Measurements from ENCODE around the gene UQCRQ.

Gene UQCRQ

DNA sequence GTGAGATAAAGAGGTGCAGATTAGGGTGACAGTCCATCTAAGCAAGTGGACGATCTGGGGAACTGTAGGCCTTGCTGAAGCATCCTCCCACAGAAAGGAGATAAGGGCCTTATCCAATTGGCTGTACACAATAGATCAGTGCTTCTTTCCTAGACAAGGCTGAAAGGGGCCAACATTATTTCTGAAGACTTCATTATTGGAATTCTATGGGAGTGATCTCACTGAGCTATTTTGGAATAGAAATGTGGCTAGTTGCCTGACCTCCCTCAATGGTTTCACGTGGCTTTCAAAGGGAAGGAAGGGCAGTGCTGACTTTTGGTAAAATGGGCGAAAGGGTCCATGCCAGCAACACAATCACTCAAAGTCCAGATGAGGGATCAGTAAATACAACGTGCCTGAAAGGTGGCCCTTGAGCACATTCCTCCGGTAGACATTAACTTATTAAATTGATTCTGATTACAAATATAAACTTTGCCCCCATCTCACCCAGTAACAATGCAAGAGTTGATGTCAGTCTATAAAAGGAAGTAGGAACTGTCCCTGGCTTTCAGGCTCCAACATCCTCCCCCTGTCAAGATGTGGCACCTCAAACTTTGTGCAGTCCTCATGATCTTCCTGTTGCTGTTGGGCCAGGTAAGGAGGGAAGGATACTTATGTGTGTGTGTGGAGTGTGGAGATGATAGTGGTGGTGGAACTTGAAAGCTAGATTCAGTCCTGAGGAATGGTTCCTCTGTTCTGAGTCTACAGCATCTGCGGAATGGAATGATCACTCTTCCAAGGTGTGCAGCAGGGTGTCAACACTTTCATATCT is 6.9 kb downstream of the UQCRQ start, which contains the start of gene LEAP2:
Gene LEAP2 (plus strand): TSS at position 550 of the 811 bp plus-strand sequence. CDS start 27 bp downstream, at position 577.
- H3K4me3 ChIP-seq (ENCODE audit: low read depth in 1 of 2, low read length in 2 of 2) = no peak within 1 kb of the TSS
- H3K9me3 ChIP-seq (ENCODE audit: control insufficient read depth in 1 of 2, low read length in 2 of 2) = no peaks in the 10 kb centered on the region
- H3K4me1 ChIP-seq (ENCODE audit: control insufficient read depth in 1 of 2, insufficient read depth in 2 of 2, low read length in 2 of 2) = peaks cover 0 to 11% of the 10 kb centered on the region in 2 donors
- H3K36me3 ChIP-seq (ENCODE audit: control insufficient read depth in 1 of 2, insufficient read depth in 2 of 2, low read length in 2 of 2) = peaks cover 30 to 35% of the 10 kb centered on the region in 2 donors
- peak within 1 kb of the TSS; percentile 39 for H3K27ac ChIP-seq (ENCODE audit: low read length)
- no peaks in the 10 kb centered on the region for H3K27me3 ChIP-seq (ENCODE audit: low read depth, low read length)

DNA sequence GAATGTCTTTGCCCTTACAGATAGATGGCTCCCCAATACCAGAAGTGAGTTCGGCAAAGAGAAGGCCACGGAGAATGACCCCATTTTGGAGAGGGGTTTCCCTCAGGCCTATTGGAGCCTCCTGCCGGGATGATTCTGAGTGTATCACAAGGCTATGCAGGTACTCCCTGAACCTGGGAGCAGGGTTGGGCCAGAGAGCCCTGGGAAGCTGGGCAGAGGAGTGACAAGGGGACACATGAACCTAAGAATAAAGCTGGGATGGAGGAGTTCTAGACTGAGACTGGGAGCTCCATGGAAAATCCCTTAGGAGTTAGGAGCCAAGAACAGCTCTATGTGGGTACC is 7.5 kb downstream of the UQCRQ start:
- peak overlapping the region; percentile 39 for H3K27ac ChIP-seq (ENCODE audit: low read length)
- peaks cover 32 to 33% of the 10 kb centered on the region in 2 donors for H3K36me3 ChIP-seq (ENCODE audit: control insufficient read depth in 1 of 2, insufficient read depth in 2 of 2, low read length in 2 of 2)
- peaks cover 0 to 11% of the 10 kb centered on the region in 2 donors for H3K4me1 ChIP-seq (ENCODE audit: control insufficient read depth in 1 of 2, insufficient read depth in 2 of 2, low read length in 2 of 2)
- H3K9me3 ChIP-seq (ENCODE audit: control insufficient read depth in 1 of 2, low read length in 2 of 2) = no peaks in the 10 kb centered on the region
- no peaks in the 10 kb centered on the region for H3K27me3 ChIP-seq (ENCODE audit: low read depth, low read length)
- H3K4me3 ChIP-seq (ENCODE audit: low read depth in 1 of 2, low read length in 2 of 2) = no peak overlapping the region

DNA sequence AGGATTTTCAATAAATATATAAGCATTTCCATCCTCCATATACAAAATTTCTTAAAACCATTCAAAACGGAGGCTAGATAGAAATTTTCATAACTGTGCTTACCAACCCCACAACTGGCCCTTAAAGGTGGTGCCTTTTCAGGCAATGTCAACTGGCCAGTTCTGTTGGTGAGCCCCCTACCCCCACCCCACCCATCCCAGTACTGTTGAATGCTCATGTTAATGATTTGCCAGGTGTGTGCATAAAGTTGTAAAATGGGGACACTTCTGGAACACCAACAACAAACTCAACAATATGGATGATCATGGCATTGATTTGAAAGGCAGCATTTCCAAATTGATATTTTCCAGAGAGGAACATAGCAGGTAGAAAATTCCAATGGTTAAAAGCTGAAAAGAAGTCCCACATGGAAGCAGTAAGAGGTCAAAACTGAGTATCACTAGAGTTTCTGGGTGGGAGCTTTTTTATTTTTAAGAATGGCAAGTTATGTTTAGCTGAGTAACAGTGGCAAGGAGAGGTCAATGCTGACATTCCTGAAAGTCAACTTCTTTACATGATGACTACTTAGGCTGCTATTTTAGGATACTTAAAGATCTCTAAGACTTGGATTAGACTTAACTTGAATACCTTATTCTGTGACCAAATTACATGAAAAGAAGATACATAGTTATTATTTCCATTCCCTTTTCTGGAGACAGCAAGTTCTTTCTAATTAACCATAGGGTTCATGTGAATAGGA is 9.7 kb downstream of the UQCRQ start:
- Histone ChIP-seq H3K4me3 (ENCODE audit: low read depth in 1 of 2, low read length in 2 of 2) (no peak overlapping the region), H3K27me3 (ENCODE audit: low read depth, low read length) (no peaks in the 10 kb centered on the region), H3K9me3 (ENCODE audit: control insufficient read depth in 1 of 2, low read length in 2 of 2) (no peaks in the 10 kb centered on the region), H3K27ac (ENCODE audit: low read length) (no peak overlapping the region), H3K4me1 (ENCODE audit: control insufficient read depth in 1 of 2, insufficient read depth in 2 of 2, low read length in 2 of 2) (peaks cover 0 to 11% of the 10 kb centered on the region in 2 donors), H3K36me3 (ENCODE audit: control insufficient read depth in 1 of 2, insufficient read depth in 2 of 2, low read length in 2 of 2) (peaks cover 34 to 41% of the 10 kb centered on the region in 2 donors)

DNA sequence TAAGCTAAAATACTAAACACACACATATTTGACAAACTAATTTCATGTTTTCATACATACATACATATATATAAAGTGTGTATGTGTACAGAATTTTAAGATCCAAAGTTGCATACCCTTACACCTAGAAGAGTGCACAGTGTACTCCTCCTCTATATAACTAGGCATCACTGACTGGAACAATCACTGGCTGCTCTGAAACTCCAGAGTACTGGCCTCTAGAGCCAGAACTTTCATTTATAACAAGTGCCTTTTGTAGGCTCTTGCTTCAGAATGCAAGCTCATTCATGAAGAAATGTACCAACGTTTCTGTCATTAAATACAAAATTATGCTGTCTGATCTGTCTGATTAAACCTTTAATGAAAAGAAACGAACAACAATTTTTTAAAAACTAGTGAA is 11.0 kb downstream of the UQCRQ start:
- peaks cover 0 to 11% of the 10 kb centered on the region in 2 donors for H3K4me1 ChIP-seq (ENCODE audit: control insufficient read depth in 1 of 2, insufficient read depth in 2 of 2, low read length in 2 of 2)
- peaks cover 42 to 45% of the 10 kb centered on the region in 2 donors for H3K36me3 ChIP-seq (ENCODE audit: control insufficient read depth in 1 of 2, insufficient read depth in 2 of 2, low read length in 2 of 2)
- H3K27me3 ChIP-seq (ENCODE audit: low read depth, low read length) = no peaks in the 10 kb centered on the region
- no peak overlapping the region for H3K4me3 ChIP-seq (ENCODE audit: low read depth in 1 of 2, low read length in 2 of 2)
- no peaks in the 10 kb centered on the region for H3K9me3 ChIP-seq (ENCODE audit: control insufficient read depth in 1 of 2, low read length in 2 of 2)
- no peak overlapping the region for H3K27ac ChIP-seq (ENCODE audit: low read length)

DNA sequence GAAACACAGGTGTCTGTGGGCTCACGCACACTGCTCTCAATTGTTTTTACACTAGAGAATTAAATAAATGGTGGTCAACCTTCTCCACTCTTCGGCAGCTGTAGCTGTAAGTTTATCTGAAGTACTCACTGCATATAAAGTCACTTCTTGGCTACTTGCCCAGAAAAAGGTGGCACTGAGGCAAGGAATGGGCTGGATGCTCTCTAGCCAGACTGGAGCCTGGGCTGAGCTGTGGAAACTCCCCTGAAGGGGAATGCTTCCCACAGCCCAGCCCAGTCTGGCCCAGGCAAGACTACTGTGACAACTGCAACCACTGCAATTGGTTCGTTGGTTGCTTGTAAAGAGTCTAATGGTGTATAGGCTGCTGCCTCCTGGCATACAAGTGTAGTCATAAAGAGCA is 11.5 kb downstream of the UQCRQ start:
- H3K27me3 ChIP-seq (ENCODE audit: low read depth, low read length) = no peaks in the 10 kb centered on the region
- no peak overlapping the region for H3K4me3 ChIP-seq (ENCODE audit: low read depth in 1 of 2, low read length in 2 of 2)
- peaks cover 0 to 11% of the 10 kb centered on the region in 2 donors for H3K4me1 ChIP-seq (ENCODE audit: control insufficient read depth in 1 of 2, insufficient read depth in 2 of 2, low read length in 2 of 2)
- H3K36me3 ChIP-seq (ENCODE audit: control insufficient read depth in 1 of 2, insufficient read depth in 2 of 2, low read length in 2 of 2) = peaks cover 42 to 49% of the 10 kb centered on the region in 2 donors
- no peaks in the 10 kb centered on the region for H3K9me3 ChIP-seq (ENCODE audit: control insufficient read depth in 1 of 2, low read length in 2 of 2)
- H3K27ac ChIP-seq (ENCODE audit: low read length) = no peak overlapping the region

DNA sequence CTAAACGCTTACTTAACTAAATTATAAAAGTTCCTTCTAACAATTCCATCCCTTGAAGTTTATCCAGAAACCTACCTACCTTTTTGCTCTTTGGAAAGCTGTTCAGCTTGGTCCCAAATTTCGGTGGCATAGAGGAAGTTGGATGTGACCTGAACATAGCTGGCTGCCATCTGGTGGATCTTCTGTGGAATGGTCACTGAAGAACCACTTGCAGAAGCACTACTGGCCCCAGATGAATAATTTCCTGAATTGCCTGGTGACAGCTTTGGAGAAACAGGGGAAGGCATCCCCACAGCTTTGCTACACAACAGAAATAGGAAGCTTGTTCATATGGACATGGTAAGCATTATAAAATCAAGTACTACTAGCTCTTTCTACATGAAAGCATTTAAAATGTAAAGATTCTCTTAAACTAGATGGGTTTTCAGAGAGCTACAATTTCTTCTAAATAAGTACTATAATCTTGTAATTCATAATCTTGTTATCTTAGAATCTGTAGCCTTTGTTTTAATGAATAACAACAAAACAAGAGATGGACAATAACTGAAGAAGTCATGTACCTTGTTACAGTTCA is 16.9 kb downstream of the UQCRQ start:
- H3K9me3 ChIP-seq (ENCODE audit: control insufficient read depth in 1 of 2, low read length in 2 of 2) = no peaks in the 10 kb centered on the region
- H3K27ac ChIP-seq (ENCODE audit: low read length) = no peak overlapping the region
- no peak overlapping the region for H3K4me3 ChIP-seq (ENCODE audit: low read depth in 1 of 2, low read length in 2 of 2)
- H3K4me1 ChIP-seq (ENCODE audit: control insufficient read depth in 1 of 2, insufficient read depth in 2 of 2, low read length in 2 of 2) = no peaks in the 10 kb centered on the region
- H3K36me3 ChIP-seq (ENCODE audit: control insufficient read depth in 1 of 2, insufficient read depth in 2 of 2, low read length in 2 of 2) = peaks cover 55 to 66% of the 10 kb centered on the region in 2 donors
- H3K27me3 ChIP-seq (ENCODE audit: low read depth, low read length) = no peaks in the 10 kb centered on the region

DNA sequence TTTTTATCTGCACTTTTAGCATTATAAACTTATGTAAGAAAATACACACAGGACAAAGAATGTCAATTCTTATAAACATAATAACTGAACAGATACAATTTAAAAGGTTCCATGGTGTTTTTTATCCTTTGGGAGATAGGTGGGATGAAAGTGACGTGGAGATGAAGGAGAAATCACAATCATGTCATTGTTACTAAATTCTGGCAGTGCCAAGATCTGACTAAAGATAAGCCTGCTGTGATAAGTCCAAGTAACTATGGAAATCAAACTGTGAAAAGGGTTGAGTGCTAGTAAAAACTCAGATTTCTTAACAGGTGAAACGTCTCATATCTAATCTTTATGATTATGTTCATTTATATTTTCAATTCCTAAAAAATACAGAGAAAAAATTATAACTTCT is 18.1 kb downstream of the UQCRQ start:
- no peak overlapping the region for H3K27ac ChIP-seq (ENCODE audit: low read length)
- H3K4me3 ChIP-seq (ENCODE audit: low read depth in 1 of 2, low read length in 2 of 2) = no peak overlapping the region
- H3K9me3 ChIP-seq (ENCODE audit: control insufficient read depth in 1 of 2, low read length in 2 of 2) = no peaks in the 10 kb centered on the region
- no peaks in the 10 kb centered on the region for H3K27me3 ChIP-seq (ENCODE audit: low read depth, low read length)
- H3K36me3 ChIP-seq (ENCODE audit: control insufficient read depth in 1 of 2, insufficient read depth in 2 of 2, low read length in 2 of 2) = peaks cover 50 to 66% of the 10 kb centered on the region in 2 donors
- H3K4me1 ChIP-seq (ENCODE audit: control insufficient read depth in 1 of 2, insufficient read depth in 2 of 2, low read length in 2 of 2) = no peaks in the 10 kb centered on the region

DNA sequence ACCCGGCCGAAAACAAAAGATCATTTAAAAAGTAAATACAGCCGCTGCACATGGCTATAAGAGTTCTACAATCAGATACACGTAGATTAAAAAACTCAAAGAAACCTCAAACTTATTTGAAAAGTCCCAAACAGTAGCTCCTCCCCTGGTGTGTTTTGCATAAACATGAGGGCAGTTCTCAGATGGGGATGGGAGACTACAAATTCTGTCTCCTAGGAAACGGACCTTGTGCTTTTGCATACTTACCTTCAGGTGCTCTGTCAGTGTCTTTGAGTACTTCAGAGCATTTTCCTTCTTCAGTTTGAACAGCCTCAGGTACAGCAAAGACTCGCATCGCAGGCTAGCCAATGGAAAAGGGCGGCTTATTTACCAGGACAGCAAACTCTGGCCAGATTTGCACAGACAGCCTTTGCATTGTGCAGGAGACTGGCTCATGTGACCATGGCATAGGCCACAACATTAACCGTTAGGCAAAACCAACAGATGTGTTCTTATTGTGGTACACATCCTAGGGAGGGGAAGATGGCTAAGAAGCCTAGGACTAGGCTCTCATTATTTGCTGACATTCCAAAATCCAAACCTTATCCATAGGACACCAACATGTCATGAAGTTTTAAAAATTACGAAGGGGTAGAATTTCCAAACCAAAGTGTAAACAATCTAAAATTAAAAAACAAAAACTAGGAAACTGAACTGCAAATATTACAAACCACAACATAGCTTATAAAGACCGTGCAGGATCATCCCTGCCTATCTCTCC is 19.8 kb downstream of the UQCRQ start:
- Histone ChIP-seq H3K9me3 (ENCODE audit: control insufficient read depth in 1 of 2, low read length in 2 of 2) (no peaks in the 10 kb centered on the region), H3K4me1 (ENCODE audit: control insufficient read depth in 1 of 2, insufficient read depth in 2 of 2, low read length in 2 of 2) (no peaks in the 10 kb centered on the region), H3K27me3 (ENCODE audit: low read depth, low read length) (no peaks in the 10 kb centered on the region), H3K36me3 (ENCODE audit: control insufficient read depth in 1 of 2, insufficient read depth in 2 of 2, low read length in 2 of 2) (peaks cover 35 to 55% of the 10 kb centered on the region in 2 donors), H3K27ac (ENCODE audit: low read length) (no peak overlapping the region), H3K4me3 (ENCODE audit: low read depth in 1 of 2, low read length in 2 of 2) (no peak overlapping the region)

DNA sequence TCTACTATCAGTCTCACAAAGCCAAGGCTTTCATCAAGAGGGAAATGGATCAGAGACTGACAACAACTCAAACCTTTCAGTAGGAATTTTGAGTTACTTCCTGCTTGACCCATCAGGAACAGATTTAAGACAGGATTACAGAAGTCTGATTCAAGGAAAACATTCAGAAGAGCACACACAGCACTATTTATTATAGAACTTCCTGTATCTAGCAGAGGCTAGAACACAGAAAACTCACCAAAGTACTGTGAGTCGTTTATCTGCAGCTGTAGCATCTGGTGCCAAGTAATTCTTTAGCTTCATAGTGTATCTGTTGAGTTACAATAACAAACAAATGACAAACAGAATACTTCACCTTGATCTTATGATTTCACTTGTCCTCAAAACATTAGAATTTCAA is 20.8 kb downstream of the UQCRQ start:
- no peak overlapping the region for H3K4me3 ChIP-seq (ENCODE audit: low read depth in 1 of 2, low read length in 2 of 2)
- peaks cover 36 to 54% of the 10 kb centered on the region in 2 donors for H3K36me3 ChIP-seq (ENCODE audit: control insufficient read depth in 1 of 2, insufficient read depth in 2 of 2, low read length in 2 of 2)
- no peak overlapping the region for H3K27ac ChIP-seq (ENCODE audit: low read length)
- no peaks in the 10 kb centered on the region for H3K9me3 ChIP-seq (ENCODE audit: control insufficient read depth in 1 of 2, low read length in 2 of 2)
- H3K27me3 ChIP-seq (ENCODE audit: low read depth, low read length) = no peaks in the 10 kb centered on the region
- H3K4me1 ChIP-seq (ENCODE audit: control insufficient read depth in 1 of 2, insufficient read depth in 2 of 2, low read length in 2 of 2) = no peaks in the 10 kb centered on the region

DNA sequence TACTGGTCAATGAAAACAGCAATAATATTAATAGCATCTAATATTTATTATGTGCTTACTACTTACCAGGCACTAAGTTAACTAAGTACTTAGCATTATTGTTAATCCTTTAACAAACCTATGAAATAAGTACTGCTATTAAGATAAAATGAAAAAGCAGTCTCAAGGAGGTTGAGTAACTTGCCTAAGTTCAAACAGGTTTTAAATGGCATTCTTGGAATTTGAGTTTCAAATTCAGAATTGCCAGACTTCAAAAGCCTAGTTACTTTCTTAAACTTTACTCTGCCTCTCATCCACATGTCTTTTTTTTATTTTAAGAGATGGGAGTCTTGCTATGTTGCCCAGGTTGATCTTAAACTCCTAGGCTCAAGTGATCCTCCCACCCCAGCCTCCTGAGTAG is 23.1 kb downstream of the UQCRQ start:
- no peaks in the 10 kb centered on the region for H3K9me3 ChIP-seq (ENCODE audit: control insufficient read depth in 1 of 2, low read length in 2 of 2)
- no peak overlapping the region for H3K27ac ChIP-seq (ENCODE audit: low read length)
- H3K4me1 ChIP-seq (ENCODE audit: control insufficient read depth in 1 of 2, insufficient read depth in 2 of 2, low read length in 2 of 2) = no peaks in the 10 kb centered on the region
- H3K4me3 ChIP-seq (ENCODE audit: low read depth in 1 of 2, low read length in 2 of 2) = no peak overlapping the region
- H3K36me3 ChIP-seq (ENCODE audit: control insufficient read depth in 1 of 2, insufficient read depth in 2 of 2, low read length in 2 of 2) = peaks cover 47 to 58% of the 10 kb centered on the region in 2 donors
- H3K27me3 ChIP-seq (ENCODE audit: low read depth, low read length) = no peaks in the 10 kb centered on the region

DNA sequence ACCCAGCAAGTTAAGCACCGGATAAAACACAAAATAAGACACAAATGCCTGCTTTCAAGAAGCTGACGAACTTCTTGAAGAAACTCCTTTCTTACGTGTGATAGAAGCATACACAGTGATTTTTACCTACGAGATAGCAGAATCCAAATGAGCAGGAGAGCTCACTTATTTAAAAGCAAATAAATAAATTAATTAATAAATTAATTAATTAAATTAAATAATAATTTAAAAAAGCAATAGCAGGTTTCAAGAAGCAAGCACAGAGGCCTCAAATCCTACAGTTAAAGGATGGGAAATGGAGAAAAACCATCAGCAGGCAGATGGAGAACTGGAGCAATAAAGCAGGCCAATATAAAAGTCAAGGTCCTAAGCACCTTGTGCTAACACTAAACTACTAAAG is 24.4 kb downstream of the UQCRQ start:
- Histone ChIP-seq H3K36me3 (ENCODE audit: control insufficient read depth in 1 of 2, insufficient read depth in 2 of 2, low read length in 2 of 2) (peaks cover 52 to 58% of the 10 kb centered on the region in 2 donors), H3K27ac (ENCODE audit: low read length) (no peak overlapping the region), H3K9me3 (ENCODE audit: control insufficient read depth in 1 of 2, low read length in 2 of 2) (no peaks in the 10 kb centered on the region)

More for the DNA sequence above, 24.4 kb downstream of the UQCRQ start:
- Histone ChIP-seq H3K4me3 (ENCODE audit: low read depth in 1 of 2, low read length in 2 of 2) (no peak overlapping the region), H3K27me3 (ENCODE audit: low read depth, low read length) (no peaks in the 10 kb centered on the region), H3K4me1 (ENCODE audit: control insufficient read depth in 1 of 2, insufficient read depth in 2 of 2, low read length in 2 of 2) (peaks cover 0 to 6% of the 10 kb centered on the region in 2 donors)
